WERI-Rb-1 (cell line): ENCODE results near the gene VEGFA.

Source experiments
- DNase-seq: peaks from one replicate; pipeline ENCODE4 v3.0.0-alpha.2; 2020
- H3K27ac ChIP-seq: fragments of 250-450 bp; sonication (Bioruptor Pico); 2 replicates; pipeline ENCODE4 v1.5.1; 2020; ENCODE audit warnings: mild to moderate bottlenecking, moderate library complexity
- H3K27me3 ChIP-seq: fragments of 250-450 bp; sonication (Bioruptor Pico); 2 replicates; pipeline ENCODE4 v1.5.1; 2021; ENCODE audit warnings: mild to moderate bottlenecking, low read depth, moderate library complexity; ENCODE audit not compliant: insufficient read depth, severe bottlenecking
- H3K36me3 ChIP-seq: fragments of 250-450 bp; sonication (Bioruptor Pico); 2 replicates; pipeline ENCODE4 v1.5.1; 2020; ENCODE audit warnings: mild to moderate bottlenecking, moderate library complexity
- H3K4me3 ChIP-seq: 2 replicates; pipeline ENCODE4 v1.5.1; 2011; ENCODE audit warnings: low read depth, mild to moderate bottlenecking, control low read depth, low read length
- H3K9me3 ChIP-seq: fragments of 250-450 bp; sonication (Bioruptor Pico); 2 replicates; pipeline ENCODE4 v1.5.1; 2021; ENCODE audit warnings: mild to moderate bottlenecking, moderate library complexity; ENCODE audit not compliant: severe bottlenecking
- CTCF ChIP-seq: IDR thresholded peaks from 2 replicates; pipeline ENCODE4 v1.5.1; 2011; ENCODE audit warnings: low read depth, mild to moderate bottlenecking, control low read depth, inconsistent platforms, low read length

VEGFA gene

GRCh38 chr6:43773980-43774775 is 4.2 kb downstream of the VEGFA start:
- peaks cover 19% of the 10 kb centered on the region for H3K36me3 ChIP-seq
- H3K27ac ChIP-seq: no peak overlapping the region
- H3K9me3 ChIP-seq: no peaks in the 10 kb centered on the region
- no peak overlapping the region for H3K4me3 ChIP-seq
- no peak for DNase-seq
- no peak for TF ChIP-seq CTCF
- no peaks in the 10 kb centered on the region for H3K27me3 ChIP-seq

GRCh38 chr6:43774776-43775534 is 4.9 kb downstream of the VEGFA start:
- no peaks in the 10 kb centered on the region for H3K27me3 ChIP-seq
- peak; percentile 84 for DNase-seq
- TF ChIP-seq CTCF: peak; percentile 99
- no peaks in the 10 kb centered on the region for H3K9me3 ChIP-seq
- H3K4me3 ChIP-seq: no peak overlapping the region
- peak overlapping the region; percentile 35 for H3K27ac ChIP-seq
- peaks cover 20% of the 10 kb centered on the region for H3K36me3 ChIP-seq

- H3K9me3 ChIP-seq: no peaks in the 10 kb centered on the region
- H3K27ac ChIP-seq: no peak overlapping the region; the same call in 1 of the 2 replicates
- no peaks in the 10 kb centered on the region for H3K27me3 ChIP-seq
- no peak for DNase-seq
- H3K4me3 ChIP-seq: no peak overlapping the region
- peaks cover 20% of the 10 kb centered on the region for H3K36me3 ChIP-seq
- no peak for TF ChIP-seq CTCF
Measured at GRCh38 chr6:43775535-43775885, 5.5 kb downstream of the VEGFA start.

- Histone ChIP-seq H3K27ac (no peak overlapping the region), H3K36me3 (peaks cover 25% of the 10 kb centered on the region), H3K9me3 (no peaks in the 10 kb centered on the region), H3K27me3 (no peaks in the 10 kb centered on the region), H3K4me3 (no peak overlapping the region)
- no peak for TF ChIP-seq CTCF
- no peak for DNase-seq
Measured at GRCh38 chr6:43776115-43776798, 6.2 kb downstream of the VEGFA start.

GRCh38 chr6:43776799-43777776 is 7.1 kb downstream of the VEGFA start:
- Histone ChIP-seq H3K4me3 (no peak overlapping the region), H3K27ac (no peak overlapping the region), H3K27me3 (no peaks in the 10 kb centered on the region), H3K9me3 (no peaks in the 10 kb centered on the region), H3K36me3 (peaks cover 29% of the 10 kb centered on the region)
- no peak for TF ChIP-seq CTCF
- DNase-seq: no peak
